Measurements from ENCODE around the gene IFFO2.

DNA sequence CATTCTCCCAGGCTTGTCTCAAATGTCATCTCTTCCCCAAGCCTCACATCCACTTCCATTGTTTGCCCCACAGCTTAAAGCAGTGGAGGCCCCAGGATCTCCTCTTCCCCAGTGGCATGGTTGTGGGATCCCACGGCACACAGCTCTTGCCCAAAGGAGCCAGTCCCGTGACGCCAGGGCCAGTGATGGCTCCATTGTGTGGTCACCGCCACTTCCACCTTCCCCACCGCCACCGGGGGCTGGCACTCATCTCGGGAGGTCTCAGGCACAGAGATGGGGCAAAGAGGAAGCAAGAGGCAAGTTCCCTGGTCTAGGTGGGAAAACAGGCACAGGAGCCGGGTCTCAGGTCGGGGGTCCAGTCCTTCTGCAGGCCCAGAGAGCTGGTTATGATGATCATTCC lies 31.2 kb downstream of the IFFO2 start:
- TF ChIP-seq POLR2AphosphoS5 (IDR thresholded peaks at IDR 0.05): no peak
- TF ChIP-seq, protein P1, sequence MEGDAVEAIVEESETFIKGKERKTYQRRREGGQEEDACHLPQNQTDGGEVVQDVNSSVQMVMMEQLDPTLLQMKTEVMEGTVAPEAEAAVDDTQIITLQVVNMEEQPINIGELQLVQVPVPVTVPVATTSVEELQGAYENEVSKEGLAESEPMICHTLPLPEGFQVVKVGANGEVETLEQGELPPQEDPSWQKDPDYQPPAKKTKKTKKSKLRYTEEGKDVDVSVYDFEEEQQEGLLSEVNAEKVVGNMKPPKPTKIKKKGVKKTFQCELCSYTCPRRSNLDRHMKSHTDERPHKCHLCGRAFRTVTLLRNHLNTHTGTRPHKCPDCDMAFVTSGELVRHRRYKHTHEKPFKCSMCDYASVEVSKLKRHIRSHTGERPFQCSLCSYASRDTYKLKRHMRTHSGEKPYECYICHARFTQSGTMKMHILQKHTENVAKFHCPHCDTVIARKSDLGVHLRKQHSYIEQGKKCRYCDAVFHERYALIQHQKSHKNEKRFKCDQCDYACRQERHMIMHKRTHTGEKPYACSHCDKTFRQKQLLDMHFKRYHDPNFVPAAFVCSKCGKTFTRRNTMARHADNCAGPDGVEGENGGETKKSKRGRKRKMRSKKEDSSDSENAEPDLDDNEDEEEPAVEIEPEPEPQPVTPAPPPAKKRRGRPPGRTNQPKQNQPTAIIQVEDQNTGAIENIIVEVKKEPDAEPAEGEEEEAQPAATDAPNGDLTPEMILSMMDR (IDR thresholded peaks at IDR 0.05): no peak
